ENCODE results near the gene RND3.

The RND3 gene

GRCh38 chr2:150432312-150432625 lies 55.2 kb downstream of the RND3 start:
- no peak for DNase-seq

GRCh38 chr2:150431561-150432311 lies 55.7 kb downstream of the RND3 start:
- no peak for DNase-seq

- DNase-seq, result peak; percentile 20 to 23
These were observed 58.0 kb downstream of the RND3 start for GRCh38 chr2:150429384-150429961.

GRCh38 chr2:150428641-150429040 lies 58.8 kb downstream of the RND3 start:
- DNase-seq, result no peak

GRCh38 chr2:150427298-150427697 lies 60.2 kb downstream of the RND3 start:
- no peak for DNase-seq

GRCh38 chr2:150426724-150427123 lies 60.7 kb downstream of the RND3 start:
- DNase-seq, result no peak

GRCh38 chr2:150426315-150426714 lies 61.2 kb downstream of the RND3 start:
- no peak for DNase-seq

- DNase-seq, result no peak
These were observed 62.1 kb downstream of the RND3 start for GRCh38 chr2:150425121-150425955.

- DNase-seq, result no peak
These were observed 63.1 kb downstream of the RND3 start for GRCh38 chr2:150424406-150424805.

- DNase-seq, result no peak
These were observed 66.3 kb downstream of the RND3 start for GRCh38 chr2:150421126-150421651.

GRCh38 chr2:150418916-150419315 lies 68.6 kb downstream of the RND3 start:
- DNase-seq, result no peak

Data from NCI-H187 (cell line).